HEK293T (cell line): ENCODE data around the gene DUS1L.

Experiments used
- CTCF ChIA-PET: fragments of 350-600 bp; formaldehyde crosslinking; extraction: SDS; loops from one replicate; lab custom pipeline; 2021; ENCODE audit warnings: antibody characterized with exemption, inconsistent platforms; lab: Yijun Ruan, JAX
- POLR2A ChIA-PET: fragments of 350-600 bp; formaldehyde crosslinking; extraction: SDS; loops from one replicate; lab custom pipeline; 2020; ENCODE audit warnings: antibody characterized with exemption, inconsistent platforms; lab: Yijun Ruan, JAX
- DNase-seq: peaks from one replicate; pipeline ENCODE4 v3.0.0; 2012; ENCODE audit warnings: mixed read lengths; ENCODE audit errors: extremely low spot score
- ARNT ChIP-seq: fragments of 450-650 bp; IDR thresholded peaks from 2 replicates; pipeline ENCODE4 v1.6.1; 2017; ENCODE audit warnings: mild to moderate bottlenecking
- BHLHE40 ChIP-seq: fragments of 450-650 bp; IDR thresholded peaks from 2 replicates; pipeline ENCODE4 v1.6.1; 2016; ENCODE audit warnings: mild to moderate bottlenecking, moderate library complexity, borderline replicate concordance
- CTBP1 ChIP-seq: fragments of 450-650 bp; IDR thresholded peaks from 2 replicates; pipeline ENCODE4 v1.6.1; 2016; ENCODE audit warnings: borderline replicate concordance
- ELF4 ChIP-seq: fragments of 450-650 bp; IDR thresholded peaks from 2 replicates; pipeline ENCODE4 v1.6.1; 2017; ENCODE audit warnings: antibody characterized with exemption
- FOXA1 ChIP-seq: fragments of 450-650 bp; IDR thresholded peaks from 2 replicates; pipeline ENCODE4 v1.6.1; 2016; ENCODE audit warnings: mild to moderate bottlenecking
- FOXK2 ChIP-seq: fragments of 450-650 bp; IDR thresholded peaks from 2 replicates; pipeline ENCODE4 v1.6.1; 2016; ENCODE audit warnings: mild to moderate bottlenecking
- FOXM1 ChIP-seq: fragments of 450-650 bp; IDR thresholded peaks from 2 replicates; pipeline ENCODE4 v1.6.1; 2017; ENCODE audit warnings: mild to moderate bottlenecking, borderline replicate concordance
- HDGF ChIP-seq: fragments of 450-650 bp; IDR thresholded peaks from 2 replicates; pipeline ENCODE4 v1.6.1; 2017; ENCODE audit warnings: antibody characterized with exemption, borderline replicate concordance
- L3MBTL2 ChIP-seq: fragments of 450-650 bp; conservative IDR thresholded peaks from 2 replicates; pipeline ENCODE4 v1.6.1; 2016; ENCODE audit warnings: mild to moderate bottlenecking
- LEF1 ChIP-seq: fragments of 450-650 bp; IDR thresholded peaks from 2 replicates; pipeline ENCODE4 v1.6.1; 2017; ENCODE audit warnings: mild to moderate bottlenecking, borderline replicate concordance
- NFRKB ChIP-seq: fragments of 450-650 bp; IDR thresholded peaks from 2 replicates; pipeline ENCODE4 v1.6.1; 2016; ENCODE audit warnings: mild to moderate bottlenecking, moderate library complexity
- SP1 ChIP-seq: fragments of 450-650 bp; IDR thresholded peaks from 2 replicates; pipeline ENCODE4 v1.6.1; 2017
- SUZ12 ChIP-seq: fragments of 450-650 bp; IDR thresholded peaks from 2 replicates; pipeline ENCODE4 v1.6.1; 2016; ENCODE audit warnings: mild to moderate bottlenecking
- TARDBP ChIP-seq: fragments of 450-650 bp; IDR thresholded peaks from 2 replicates; pipeline ENCODE4 v1.6.1; 2016
- ZNF384 ChIP-seq: fragments of 450-650 bp; IDR thresholded peaks from 2 replicates; pipeline ENCODE4 v1.6.1; 2016
- TF ChIP-seq, protein P1 (sequence below): fragments of 450-650 bp; IDR thresholded peaks from 2 replicates; pipeline ENCODE4 v1.6.1; 2016

The DUS1L gene

DNA sequence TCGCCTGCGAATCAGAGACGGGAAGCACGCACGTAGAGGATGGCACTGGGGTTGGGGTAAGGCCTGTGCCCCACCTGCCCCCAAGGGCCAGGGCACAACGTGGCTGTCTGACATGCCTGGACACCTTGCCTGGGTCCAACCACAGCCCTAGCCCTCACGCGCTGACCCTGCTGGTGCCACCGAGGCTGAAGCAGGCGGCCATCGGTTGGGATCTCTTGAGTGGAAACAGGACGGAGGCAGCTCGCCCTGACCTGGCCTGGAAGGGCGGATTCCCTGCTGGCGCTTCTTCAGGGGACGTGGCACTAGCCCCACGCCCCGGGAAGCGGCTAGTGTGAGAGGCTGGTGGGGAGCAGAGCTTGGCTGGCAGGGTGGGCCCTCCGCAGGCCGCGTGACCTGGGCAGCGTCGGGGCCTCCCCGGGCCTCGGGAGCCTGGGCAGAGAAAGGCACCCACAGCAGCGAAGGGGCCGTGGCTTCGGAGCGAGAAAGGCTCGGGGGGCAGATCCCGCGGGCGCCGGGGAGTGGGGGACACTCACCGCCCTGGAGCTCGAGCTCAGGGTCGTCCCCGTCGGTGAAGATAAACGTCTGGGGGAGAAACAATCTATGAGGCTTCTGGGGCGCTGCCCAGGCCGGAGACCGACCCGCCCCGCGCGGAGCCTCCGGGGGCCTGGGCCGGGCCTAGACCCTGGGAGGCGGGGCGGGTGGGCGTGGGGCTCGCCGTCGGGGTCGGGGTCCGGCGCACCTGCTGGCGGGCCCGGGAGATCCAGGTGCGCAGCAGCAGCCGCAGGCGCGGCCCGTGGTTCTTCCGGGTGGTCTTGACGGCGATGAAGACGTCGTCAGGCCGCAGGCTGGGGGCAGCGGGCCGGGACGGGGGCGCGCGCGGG is 14.6 kb downstream of the DUS1L start:
- ChIA-PET POLR2A (interaction anchor here (1.8 to 6.3 kb wide), 5 partner anchors 8 to 48 kb away, joined by 4 to 46 read pairs (median 15); partner anchors contain the start of genes DCXR, DUS1L, FASN and RAC3), CTCF (interaction anchor here (0.5 to 1.7 kb wide), 3 partner anchors 11 to 16 kb away, joined by 3 to 5 read pairs (median 3); partner anchors contain the start of gene DCXR)
- no peak for DNase-seq
- TF ChIP-seq ZNF384, result no peak
- no peak for TF ChIP-seq HDGF
- no peak for TF ChIP-seq L3MBTL2
- no peak for TF ChIP-seq CTBP1
- TF ChIP-seq FOXK2, result no peak
- TF ChIP-seq SP1, result no peak
- TF ChIP-seq TARDBP, result no peak
- TF ChIP-seq FOXA1, result no peak

DNA sequence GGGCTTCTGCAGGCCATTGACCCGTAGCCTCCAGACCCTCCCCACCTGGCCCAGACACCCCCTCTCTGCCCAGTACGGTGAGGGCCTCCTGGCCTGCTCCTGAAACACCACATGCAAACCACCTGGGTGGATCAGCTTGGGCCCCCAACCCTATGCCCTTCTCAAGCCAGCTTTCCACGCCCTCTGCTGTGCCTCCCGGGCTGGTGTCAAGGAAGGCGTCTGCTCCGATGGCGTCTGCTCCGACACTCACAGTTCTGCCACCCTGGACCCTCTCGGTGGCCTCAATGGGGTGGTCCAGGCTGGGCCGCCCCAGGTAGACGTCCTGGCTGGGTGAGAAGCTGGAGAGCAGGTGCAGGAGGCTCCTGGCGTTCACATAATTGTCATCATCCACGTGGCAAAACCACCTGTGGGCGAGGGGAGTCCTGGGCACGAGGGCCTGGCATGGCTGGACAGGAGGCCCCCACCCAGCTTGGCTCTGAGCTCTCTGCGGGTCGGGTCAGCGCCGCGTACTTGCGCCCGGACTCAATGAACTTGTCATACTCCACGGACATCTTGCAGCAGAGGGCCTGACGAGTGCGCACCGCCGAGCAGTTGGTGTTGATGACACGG is 15.3 kb downstream of the DUS1L start:
- ChIA-PET CTCF (interaction anchor here (0.5 to 1.7 kb wide), 4 partner anchors 10 to 89 kb away, joined by 3 to 5 read pairs (median 3); partner anchors contain the start of gene DCXR), POLR2A (interaction anchor here (1.8 to 2.7 kb wide), 4 partner anchors 8 to 48 kb away, joined by 4 to 17 read pairs (median 11); partner anchors contain the start of genes DCXR, FASN and RAC3)
- no peak for TF ChIP-seq FOXK2
- no peak for TF ChIP-seq HDGF
- no peak for TF ChIP-seq ZNF384
- no peak for TF ChIP-seq L3MBTL2
- TF ChIP-seq BHLHE40, result no peak
- no peak for TF ChIP-seq FOXM1
- TF ChIP-seq NFRKB, result no peak
- TF ChIP-seq, protein P1, sequence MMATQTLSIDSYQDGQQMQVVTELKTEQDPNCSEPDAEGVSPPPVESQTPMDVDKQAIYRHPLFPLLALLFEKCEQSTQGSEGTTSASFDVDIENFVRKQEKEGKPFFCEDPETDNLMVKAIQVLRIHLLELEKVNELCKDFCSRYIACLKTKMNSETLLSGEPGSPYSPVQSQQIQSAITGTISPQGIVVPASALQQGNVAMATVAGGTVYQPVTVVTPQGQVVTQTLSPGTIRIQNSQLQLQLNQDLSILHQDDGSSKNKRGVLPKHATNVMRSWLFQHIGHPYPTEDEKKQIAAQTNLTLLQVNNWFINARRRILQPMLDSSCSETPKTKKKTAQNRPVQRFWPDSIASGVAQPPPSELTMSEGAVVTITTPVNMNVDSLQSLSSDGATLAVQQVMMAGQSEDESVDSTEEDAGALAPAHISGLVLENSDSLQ, result no peak
- no peak for TF ChIP-seq LEF1
- no peak for TF ChIP-seq ARNT
- TF ChIP-seq CTBP1, result no peak
- no peak for TF ChIP-seq FOXA1
- TF ChIP-seq ELF4, result no peak
- no peak for TF ChIP-seq TARDBP
- TF ChIP-seq SP1, result no peak
- TF ChIP-seq SUZ12, result no peak
- no peak for DNase-seq

DNA sequence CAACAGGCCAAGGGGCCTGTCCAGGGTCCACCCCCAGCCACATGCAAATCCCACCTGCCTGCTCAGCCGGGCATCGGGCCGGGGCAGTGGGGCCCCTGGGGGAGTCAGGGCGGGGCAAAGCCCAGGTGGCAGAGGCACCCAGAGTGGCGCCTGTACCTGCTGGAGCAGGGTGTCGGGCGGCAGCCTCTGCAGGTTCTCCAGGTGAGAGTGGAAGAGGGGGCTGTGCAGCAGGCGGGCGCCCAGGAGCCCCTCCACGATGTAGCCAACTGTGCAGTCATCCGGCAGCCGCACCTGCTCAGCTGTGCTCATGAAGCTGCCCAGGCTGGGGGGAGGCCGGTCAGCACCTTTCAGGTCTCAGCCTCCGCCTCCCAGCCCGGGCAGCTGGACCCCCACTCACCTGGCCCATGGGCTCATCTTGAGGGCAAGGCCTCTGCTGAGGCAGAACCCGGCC is 16.1 kb downstream of the DUS1L start:
- POLR2A ChIA-PET, result interaction anchor here (1.8 to 2.7 kb wide), 4 partner anchors 9 to 49 kb away, joined by 4 to 17 read pairs (median 11); partner anchors contain the start of genes DCXR, FASN and RAC3
- TF ChIP-seq SUZ12 (no peak), FOXK2 (no peak), ELF4 (no peak), TARDBP (no peak), NFRKB (no peak), FOXA1 (no peak), CTBP1 (no peak), ZNF384 (no peak), BHLHE40 (no peak), L3MBTL2 (no peak), LEF1 (no peak)
- TF ChIP-seq, protein P1, result no peak
- DNase-seq, result no peak
- CTCF ChIA-PET, result interaction anchor here (1.7 kb wide), 1 partner anchor 12 kb away, joined by 5 read pairs; the partner anchor contains the start of gene DCXR

DNA sequence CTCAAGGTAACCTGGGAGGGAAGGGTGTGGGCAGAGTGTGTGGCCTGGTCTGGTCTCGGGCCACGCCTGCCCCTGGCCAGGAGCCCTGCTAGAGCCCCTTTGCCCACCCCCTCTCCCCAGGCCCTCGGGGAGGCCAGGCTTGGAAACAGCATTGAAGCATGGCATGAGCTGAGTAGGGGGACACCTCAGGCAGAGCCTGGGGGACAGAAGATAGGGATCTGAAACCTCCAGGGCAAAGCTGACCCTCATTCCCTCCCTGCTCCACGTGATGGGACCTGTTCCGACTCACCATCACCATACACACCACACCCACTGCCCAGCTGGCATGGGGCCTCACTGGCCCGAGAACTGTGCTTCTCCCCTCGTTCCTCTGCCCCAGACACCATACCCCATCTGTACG is 16.5 kb downstream of the DUS1L start:
- ChIA-PET CTCF (no interaction called here), POLR2A (interaction anchor here (2.4 to 2.7 kb wide), 2 partner anchors 11 to 49 kb away, joined by 7 to 17 read pairs; partner anchors contain the start of genes DCXR and FASN)
- TF ChIP-seq FOXA1 (no peak), LEF1 (no peak), ELF4 (no peak), HDGF (no peak), ARNT (no peak), TARDBP (no peak), L3MBTL2 (no peak), SUZ12 (no peak), NFRKB (no peak), CTBP1 (no peak), ZNF384 (no peak), FOXK2 (no peak), SP1 (no peak), FOXM1 (no peak), BHLHE40 (no peak)
- TF ChIP-seq, protein P1, result no peak
- DNase-seq, result no peak

DNA sequence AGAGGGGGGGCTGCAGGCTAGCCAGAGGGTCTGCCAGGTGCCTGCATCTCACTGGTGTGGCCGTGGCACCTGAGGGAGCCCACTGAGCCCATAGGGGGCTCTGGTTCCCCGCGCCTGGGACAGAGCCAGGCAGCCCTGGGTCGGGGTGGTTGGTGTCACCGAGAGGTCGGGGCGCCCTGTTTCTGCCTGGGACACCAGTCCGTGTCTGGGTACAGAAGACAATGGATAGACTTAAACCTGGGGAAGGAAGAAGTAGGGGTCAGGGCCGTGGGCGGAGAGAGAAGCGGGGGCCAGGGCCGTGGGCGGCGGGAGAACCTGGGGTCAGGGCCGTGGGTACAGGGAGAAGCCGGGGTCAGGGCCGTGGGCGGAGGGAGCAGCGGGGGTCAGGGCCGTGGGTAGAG is 17.0 kb downstream of the DUS1L start:
- ChIA-PET CTCF (no interaction called here), POLR2A (interaction anchor here (2.4 to 2.7 kb wide), 2 partner anchors 11 to 50 kb away, joined by 7 to 17 read pairs; partner anchors contain the start of genes DCXR and FASN)
- DNase-seq, result no peak
- TF ChIP-seq L3MBTL2 (no peak), CTBP1 (no peak), HDGF (no peak), ZNF384 (no peak), TARDBP (no peak), SP1 (no peak), NFRKB (no peak), SUZ12 (no peak)
- TF ChIP-seq, protein P1, result no peak
